HCEC 1CT (cell line): ENCODE data around the gene RGS6.

Experiments
- DNase-seq: peaks from one replicate; pipeline ENCODE4 v3.0.0-alpha.2; 2017

RGS6 gene

GRCh38 chr14:72333357-72333756, 401.1 kb downstream of the RGS6 start:
- DNase-seq: no peak

DNA sequence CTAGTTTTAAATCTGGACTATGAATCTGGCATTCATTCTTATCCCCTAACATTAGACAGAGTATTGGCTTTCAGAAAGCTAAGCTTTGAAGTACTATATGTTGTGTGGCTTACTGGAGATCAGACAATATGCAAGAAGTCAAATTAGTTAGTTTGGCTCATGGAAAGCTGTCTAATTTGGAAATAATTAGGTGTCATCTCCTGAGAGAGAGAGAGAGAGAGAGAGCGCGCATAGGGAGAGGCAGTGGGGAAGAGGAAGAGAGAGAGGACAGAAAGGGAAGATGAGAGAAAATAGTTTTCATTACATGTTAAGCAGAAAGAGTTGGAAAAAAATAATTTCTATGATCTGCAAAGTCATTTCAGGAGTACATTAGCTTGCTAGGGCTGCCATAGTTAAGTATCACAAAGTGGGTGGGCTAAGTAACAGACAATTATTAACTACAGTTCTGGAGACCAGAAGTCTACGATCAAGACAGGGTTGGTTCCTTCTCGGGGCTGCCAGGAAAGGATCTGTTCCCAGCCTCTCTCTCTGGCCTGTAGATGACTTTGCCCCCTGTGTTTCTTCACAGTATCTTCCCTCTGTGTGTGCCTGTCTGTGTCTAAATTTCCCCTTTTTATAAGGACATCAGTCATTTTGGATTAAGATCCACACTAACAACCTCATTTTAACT, 404.2 kb downstream of the RGS6 start:
- DNase-seq: no peak

DNA sequence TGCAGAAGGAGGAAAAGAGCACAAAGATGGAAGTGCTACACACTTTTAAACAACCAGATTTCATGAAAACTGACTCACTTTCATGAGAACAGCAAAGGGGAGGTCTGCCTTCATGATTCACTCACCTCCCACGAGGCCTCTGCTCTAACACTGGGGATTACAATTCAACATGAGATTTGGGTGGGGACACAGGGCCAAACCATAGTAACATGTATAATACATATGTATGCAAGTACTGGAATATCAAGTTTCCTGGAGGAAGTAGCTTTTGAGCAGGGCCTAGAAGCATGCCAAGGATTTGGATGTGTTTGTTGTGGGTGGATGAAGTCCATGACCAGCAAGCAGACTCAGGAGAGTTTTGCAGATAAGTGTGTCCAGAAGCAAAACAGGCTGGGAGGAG, 409.0 kb downstream of the RGS6 start:
- no peak for DNase-seq

DNA sequence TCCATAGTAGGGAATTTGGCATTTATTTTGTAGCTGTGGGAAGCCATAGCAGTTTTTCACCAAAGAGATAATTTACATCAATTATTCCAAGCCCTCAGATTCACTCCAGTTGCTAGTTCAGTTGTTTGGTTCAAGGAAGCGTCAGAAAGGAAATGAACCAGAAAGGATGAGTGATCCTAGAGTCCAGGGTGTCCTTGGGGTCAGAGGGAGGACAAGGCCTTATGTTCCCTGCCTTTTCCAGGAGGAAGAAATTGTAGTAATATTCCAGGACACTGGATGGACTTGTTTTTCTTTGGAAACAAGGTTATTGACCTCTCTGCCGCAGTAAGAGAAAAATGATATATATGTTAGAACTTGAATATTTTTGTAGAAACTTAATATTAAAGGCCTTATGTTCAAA, 409.5 kb downstream of the RGS6 start:
- DNase-seq: no peak

- no peak for DNase-seq
Observed at GRCh38 chr14:72347118-72347517, 414.9 kb downstream of the RGS6 start.

DNA sequence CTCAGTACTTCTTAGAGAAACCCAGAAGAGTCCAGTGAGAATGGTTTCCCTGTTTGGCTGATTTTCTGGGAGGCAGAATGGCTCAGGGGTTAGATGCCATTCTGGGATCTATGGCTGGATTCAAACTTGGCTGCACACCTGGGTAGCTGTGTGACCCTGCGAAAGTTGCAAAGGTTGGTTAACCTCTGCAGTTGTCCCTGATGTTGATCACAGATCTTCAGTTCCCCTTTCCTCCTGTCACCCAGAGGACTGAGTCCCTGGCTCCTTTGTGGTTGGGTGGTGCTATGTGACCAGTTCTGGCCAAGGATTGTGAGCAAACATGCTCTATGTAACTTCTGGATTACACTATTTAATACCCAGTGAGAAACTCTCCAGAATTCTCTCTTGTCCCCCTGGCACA, 418.0 kb downstream of the RGS6 start:
- DNase-seq: no peak

DNA sequence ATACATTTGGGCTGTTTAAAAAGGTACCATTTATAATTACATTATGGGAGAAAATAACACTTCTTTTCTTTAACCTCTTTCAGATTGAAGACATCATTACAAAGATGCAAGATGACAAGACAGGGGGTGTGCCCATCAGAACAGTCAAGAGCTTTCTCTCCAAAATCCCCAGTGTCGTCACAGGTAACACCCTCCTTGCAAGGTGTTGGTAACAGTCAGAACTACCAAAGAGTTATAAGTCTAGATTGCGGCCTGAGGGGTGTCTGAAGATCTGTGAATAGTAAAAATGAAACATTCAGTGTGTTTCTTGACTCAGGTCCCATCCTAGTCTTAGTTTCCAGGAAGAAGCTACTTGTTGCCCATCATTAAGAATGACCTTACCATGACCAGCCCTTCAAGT, 419.8 kb downstream of the RGS6 start:
- DNase-seq: no peak

DNA sequence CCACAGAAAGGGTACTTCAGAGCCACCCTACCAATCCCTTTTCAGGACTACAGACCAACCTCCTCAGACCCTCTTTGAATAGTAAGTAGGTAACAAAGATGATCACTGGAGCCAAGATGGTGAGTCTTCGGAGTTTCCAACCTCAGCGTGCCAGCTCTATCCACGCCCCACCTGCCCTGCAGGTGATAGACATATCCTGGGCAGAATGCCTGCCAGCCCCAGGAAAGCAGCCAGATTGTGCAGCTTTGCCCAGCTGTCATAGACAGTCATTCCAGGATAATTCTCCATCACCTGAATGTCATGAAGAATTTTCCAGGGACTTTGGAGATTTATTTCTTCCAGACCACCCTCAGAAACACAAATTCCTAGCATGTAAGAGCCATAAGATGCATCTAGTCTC, 434.4 kb downstream of the RGS6 start:
- DNase-seq: no peak

DNA sequence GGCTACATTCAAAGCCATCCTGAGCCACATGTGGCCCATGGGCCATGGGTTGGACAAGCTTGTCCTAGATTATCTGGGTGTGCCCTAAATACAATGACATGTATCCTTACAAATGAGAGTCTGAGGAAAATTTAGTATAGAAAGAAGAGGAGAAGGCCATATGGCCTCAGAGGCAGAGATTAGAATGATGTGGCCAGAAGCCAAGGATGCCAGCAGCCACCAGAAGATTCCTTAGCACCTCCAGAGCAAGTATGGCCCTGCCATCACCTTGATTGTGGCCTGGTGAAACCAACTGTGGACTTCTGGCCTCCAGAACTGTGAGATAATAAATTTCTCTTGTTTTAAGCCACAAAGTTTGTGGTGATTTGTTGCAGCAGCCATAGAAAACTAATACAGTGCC, 436.9 kb downstream of the RGS6 start:
- DNase-seq: no peak

- no peak for DNase-seq
Observed at GRCh38 chr14:72377016-72377415, 444.8 kb downstream of the RGS6 start.

DNA sequence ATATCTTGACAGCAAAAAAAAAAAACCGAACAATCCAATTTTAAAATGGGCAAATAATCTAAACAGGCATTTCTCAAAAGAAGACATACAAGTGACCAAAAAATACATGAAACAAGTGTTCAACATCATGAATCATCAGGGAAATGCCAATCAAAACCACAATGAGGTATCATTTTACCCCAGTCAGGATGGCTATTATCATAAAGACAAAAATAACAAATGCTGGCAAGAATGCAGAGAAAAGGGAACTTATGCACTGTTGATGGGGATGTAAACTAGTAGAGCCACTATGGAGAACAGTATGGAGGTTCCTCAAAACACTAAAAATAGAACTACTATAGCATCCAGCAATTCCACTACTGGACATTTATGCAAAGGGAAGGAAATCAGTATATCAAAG, 448.2 kb downstream of the RGS6 start:
- DNase-seq: no peak

DNA sequence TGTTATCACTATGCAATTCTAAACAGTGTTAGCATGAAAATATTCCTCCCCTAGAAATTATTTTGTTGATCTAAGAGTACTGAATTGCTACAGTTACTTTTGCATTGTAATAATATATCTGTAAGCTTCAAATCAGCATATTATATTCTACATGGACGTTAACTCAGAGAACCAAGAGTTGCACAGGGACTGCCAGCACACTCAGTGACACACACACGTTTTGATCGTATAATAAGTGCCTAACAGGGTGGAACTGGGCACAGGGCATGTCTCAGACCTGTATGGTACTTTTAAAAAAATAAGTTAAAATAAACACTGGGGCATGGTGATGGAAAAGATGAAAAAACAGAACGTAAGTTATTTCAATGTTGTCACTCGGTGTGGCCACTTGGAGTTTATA, 451.6 kb downstream of the RGS6 start:
- DNase-seq: no peak

DNA sequence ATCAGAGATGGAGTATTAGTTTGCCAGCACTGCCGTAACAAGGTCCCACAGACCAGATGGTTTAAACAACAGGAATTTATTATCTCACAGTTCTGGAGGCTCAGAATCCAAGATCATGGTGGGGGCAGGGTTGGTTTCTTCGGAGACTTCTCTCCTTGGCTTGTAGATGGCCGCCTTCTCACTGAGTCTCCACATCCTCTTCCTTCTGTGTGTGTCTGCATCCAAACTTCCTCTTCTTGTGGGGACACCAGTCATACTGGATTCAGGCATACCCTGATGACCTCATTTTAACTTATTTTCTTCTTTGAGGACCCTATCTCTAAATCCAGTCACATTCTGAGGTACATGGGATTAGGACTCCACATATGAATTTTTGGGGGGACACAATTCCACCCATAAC, 455.5 kb downstream of the RGS6 start:
- no peak for DNase-seq

GRCh38 chr14:72389200-72389599, 457.0 kb downstream of the RGS6 start:
- no peak for DNase-seq

- no peak for DNase-seq
Observed at GRCh38 chr14:72401101-72401625, 468.9 kb downstream of the RGS6 start.

- DNase-seq: no peak
Observed at GRCh38 chr14:72401632-72402376, 469.6 kb downstream of the RGS6 start.

DNA sequence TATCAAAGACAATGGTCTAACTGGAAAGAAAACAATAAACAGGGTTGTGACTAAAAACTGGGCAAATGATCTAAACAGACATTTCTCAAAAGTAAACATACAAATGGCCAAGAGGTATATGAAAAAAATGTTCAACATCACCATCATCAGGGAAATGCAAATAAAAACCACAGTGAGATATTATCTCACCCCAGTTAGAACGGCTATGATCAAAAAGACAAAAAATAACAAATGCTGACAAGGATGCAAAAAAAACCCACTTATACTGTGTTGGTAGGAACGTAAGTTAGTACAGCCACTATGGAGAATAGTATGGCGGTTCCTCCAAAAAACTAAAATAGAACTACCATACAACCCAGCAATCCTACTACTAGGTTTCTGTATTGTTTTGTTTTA, 470.1 kb downstream of the RGS6 start:
- DNase-seq: no peak

DNA sequence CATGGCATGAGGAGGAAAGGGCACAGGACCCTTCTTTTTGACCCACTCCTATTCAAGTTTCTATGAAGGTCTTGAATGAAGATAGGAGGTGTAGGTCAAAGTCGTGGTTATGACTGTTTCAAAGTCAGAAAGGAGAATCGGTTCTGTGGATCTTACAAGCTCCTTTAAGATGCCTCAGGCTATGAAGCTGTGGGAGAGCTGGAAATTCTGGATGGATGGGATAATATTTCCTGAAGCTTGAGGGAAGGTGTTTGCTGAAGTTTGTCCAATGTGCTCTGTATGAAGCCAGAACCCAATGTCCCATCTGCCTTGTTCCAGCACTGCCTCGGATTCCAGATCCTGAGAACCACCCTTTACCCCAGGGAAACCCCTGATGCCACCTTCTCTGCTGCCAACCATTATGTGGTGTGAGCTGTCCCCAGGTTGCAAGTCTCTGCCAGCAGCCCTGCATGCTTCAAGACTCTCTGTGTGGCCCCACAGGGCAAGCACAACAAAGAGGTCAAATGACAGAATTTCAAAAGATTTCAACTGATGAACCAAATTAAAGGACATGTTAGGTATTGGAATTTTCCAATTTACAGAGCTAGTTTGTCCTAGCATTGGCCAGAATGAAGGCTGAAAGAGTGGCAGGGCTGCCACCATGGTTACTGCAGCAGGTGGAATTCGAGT, 472.0 kb downstream of the RGS6 start:
- no peak for DNase-seq

DNA sequence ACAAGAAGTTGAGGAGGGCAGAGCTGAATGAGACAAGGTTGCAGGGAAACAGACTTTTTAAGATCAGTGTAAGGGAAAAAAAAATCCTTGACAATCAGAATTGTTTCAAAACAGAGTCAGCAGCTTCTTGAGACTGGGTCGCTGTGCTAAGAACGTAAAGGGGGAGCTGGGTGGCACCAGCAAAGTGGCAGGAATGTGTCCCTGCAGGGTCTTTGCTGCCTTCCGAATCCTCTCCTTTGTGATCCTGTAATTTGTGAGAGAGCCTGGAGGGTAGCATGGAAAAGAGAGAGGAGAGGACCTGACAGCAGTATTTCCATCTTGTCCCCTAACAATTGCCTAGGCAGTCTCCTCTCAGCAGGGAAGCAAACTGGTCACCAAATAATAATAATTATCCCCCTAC, 472.8 kb downstream of the RGS6 start:
- no peak for DNase-seq

DNA sequence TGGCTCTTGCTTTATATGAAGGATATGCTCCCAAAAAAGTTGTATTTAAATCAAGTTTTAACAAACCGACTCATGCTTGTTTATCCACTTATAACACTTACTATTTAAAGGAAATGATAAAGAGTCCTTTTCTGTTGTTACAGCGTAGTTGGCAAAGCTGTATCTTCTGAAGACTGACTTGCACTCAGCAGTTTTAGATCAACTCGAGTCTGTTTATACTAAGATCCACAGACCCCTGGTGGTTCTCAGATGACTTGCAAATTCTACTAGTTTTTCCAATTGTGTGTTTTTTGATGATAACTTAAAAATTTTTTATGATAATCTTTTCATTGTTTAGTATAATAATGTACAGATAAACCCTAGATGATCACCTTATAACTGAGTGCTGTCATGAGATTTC, 475.8 kb downstream of the RGS6 start:
- no peak for DNase-seq

- DNase-seq: no peak
Observed at GRCh38 chr14:72409047-72409446, 476.8 kb downstream of the RGS6 start.

DNA sequence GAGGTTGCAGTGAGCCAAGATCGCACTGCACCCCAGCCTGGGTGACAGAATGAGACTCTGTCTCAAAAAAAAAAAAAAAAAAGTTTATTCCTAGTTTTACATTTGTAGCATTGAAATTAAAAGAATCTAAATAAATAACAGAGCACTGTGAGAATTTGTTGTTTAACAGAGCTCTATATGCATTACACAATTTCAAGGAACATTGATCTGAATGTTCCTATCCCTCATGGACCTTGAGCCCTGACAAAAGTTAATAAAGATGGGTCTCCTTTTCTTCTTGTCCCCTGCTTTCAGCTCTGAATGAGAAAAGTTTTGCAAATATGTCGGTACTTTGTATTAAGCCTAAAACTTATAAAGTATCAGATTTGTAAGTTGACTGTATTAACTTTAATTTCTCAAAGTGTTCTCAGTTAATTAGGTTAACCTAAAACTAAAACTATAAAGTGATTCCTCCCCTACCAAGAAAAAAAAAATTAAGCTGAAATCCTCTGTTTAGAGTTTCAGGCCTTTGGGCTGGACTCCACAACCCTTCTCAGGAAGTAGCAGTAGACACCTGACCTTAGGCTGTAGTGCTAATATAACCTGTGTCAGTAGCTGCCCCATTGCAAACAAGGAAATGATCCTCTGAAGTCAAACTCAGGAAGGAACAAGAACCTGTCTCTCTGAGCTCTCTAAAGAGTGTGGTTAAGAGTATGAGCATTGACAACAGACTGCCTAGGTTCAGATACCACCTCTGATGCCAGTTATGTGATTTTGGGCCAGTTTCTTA, 484.0 kb downstream of the RGS6 start:
- DNase-seq: no peak

- no peak for DNase-seq
Observed at GRCh38 chr14:72416892-72417291, 484.7 kb downstream of the RGS6 start.
